ENCODE results near the gene SLX4IP. TPM values are rescaled to one million over a fixed set of nuclear protein-coding genes. Genes with fewer than 3 reads are reported as not detected.
"Not testable (repeated sequence)": the region's sequence is repeated elsewhere in the genome, so short reads cannot be mapped to it uniquely, and the experiment has no call there.

Gene SLX4IP
- polyA plus RNA-seq, 3 donors = 6.8 to 7.4 (median 7.1) TPM

- no peak for DNase-seq (ENCODE audit: low read depth in 3 of 3, low spot score in 2 of 3)
Measured at GRCh38 chr20:10591946-10592521, 156.9 kb downstream of the SLX4IP start.

- DNase-seq (ENCODE audit: low read depth in 3 of 3, low spot score in 2 of 3) = no peak
Measured at GRCh38 chr20:10594296-10594868, 159.3 kb downstream of the SLX4IP start.

DNA sequence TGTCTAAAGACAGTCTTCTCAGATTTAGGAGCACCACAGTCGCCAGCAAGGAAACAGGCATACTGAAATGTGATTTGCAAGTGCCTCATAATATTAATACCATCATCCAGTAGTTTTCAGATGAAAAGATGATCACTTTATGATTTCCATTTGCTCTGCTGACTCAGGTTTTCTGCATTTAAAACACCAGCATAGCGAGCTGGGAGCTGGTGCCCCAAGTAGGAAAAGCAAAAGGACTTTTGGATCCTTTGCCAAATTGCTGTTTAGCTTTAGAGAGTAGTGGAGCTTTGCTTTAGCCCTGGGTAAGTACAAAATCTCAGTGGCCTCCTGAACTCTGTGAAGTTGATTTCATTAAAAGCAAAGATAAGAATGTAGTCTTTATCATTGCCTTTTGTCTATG, 160.2 kb downstream of the SLX4IP start:
- no peak for DNase-seq (ENCODE audit: low read depth in 3 of 3, low spot score in 2 of 3)

DNA sequence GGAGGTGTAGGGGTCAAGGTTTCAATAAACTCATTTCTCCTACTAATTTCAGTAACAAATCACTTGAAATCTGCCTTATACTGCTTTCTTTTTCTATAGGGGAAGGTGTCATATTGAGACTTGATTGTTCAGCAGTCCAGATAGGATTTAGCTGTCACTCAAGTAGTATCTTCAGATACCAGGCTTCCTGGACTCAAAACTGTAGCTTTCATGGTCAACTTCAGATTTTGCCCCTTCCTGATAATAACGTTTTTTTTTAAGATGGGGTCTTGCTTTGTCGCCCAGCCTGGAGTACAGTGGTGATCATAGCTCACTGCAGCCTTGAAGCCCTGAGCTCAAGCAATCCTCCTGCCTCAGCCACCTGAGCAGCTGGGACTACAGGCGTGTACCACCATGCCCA, 160.9 kb downstream of the SLX4IP start:
- DNase-seq (ENCODE audit: low read depth in 3 of 3, low spot score in 2 of 3) = no peak

- no peak for DNase-seq (ENCODE audit: low read depth in 3 of 3, low spot score in 2 of 3)
Measured at GRCh38 chr20:10596710-10597121, 161.6 kb downstream of the SLX4IP start.

GRCh38 chr20:10597637-10598036, 162.5 kb downstream of the SLX4IP start:
- no peak for DNase-seq (ENCODE audit: low read depth in 3 of 3, low spot score in 2 of 3)

- no peak for DNase-seq (ENCODE audit: low read depth in 3 of 3, low spot score in 2 of 3)
Measured at GRCh38 chr20:10602221-10602871, 167.2 kb downstream of the SLX4IP start.

GRCh38 chr20:10603378-10603777, 168.3 kb downstream of the SLX4IP start:
- no peak for DNase-seq (ENCODE audit: low read depth in 3 of 3, low spot score in 2 of 3)

- no peak for DNase-seq (ENCODE audit: low read depth in 3 of 3, low spot score in 2 of 3)
Measured at GRCh38 chr20:10603971-10604864, 169.1 kb downstream of the SLX4IP start.

GRCh38 chr20:10604865-10605440, 169.8 kb downstream of the SLX4IP start:
- no peak for DNase-seq (ENCODE audit: low read depth in 3 of 3, low spot score in 2 of 3)

GRCh38 chr20:10605547-10606195, 170.6 kb downstream of the SLX4IP start:
- DNase-seq (ENCODE audit: low read depth in 3 of 3, low spot score in 2 of 3) = no peak

GRCh38 chr20:10609276-10609675, 174.2 kb downstream of the SLX4IP start:
- no peak for DNase-seq (ENCODE audit: low read depth in 3 of 3, low spot score in 2 of 3)

DNA sequence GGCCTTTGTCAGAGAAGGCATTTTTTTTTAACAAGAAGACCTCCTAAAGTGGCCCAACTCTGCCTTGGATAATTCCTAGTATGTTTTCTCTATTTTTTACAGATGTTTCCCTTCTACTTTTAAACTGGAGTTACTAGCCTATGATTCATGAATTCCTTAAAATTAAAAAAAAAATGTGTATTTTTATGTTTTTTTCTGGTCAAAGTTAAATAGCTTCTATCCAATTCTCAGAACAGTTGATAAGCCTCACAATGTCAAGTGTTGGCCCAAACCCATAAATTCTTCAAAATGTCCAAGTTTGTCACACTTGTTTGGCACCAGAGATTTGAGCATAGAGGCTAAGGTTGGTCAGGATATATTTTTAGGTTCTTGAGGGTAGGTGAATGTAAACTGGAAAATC, 174.7 kb downstream of the SLX4IP start:
- no peak for DNase-seq (ENCODE audit: low read depth in 3 of 3, low spot score in 2 of 3)

- DNase-seq (ENCODE audit: low read depth in 3 of 3, low spot score in 2 of 3) = no peak
Measured at GRCh38 chr20:10610251-10610650, 175.1 kb downstream of the SLX4IP start.

DNA sequence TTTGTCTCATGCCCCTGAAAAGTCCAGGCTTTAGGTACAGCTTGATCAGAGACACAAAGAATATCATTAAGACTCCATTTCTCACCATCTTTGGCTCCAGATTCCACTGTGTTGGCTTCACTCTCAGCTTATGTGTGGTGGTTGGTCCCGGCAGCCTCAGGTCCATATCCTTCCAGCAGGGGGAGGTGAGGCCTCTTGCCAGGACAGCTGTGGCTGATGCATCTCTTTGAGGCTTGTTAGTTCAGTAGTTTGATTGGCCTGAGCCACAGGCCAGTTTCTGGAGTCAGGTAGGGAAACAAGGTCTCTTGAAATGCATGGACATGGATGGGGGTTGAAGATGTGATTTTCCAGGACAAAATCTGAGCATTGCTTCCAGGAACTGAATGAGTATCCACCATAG, 176.3 kb downstream of the SLX4IP start:
- DNase-seq (ENCODE audit: low read depth in 3 of 3, low spot score in 2 of 3) = no peak

- not testable (repeated sequence) for DNase-seq (ENCODE audit: low read depth in 3 of 3, low spot score in 2 of 3)
Measured at GRCh38 chr20:10613426-10613825, 178.3 kb downstream of the SLX4IP start.

DNA sequence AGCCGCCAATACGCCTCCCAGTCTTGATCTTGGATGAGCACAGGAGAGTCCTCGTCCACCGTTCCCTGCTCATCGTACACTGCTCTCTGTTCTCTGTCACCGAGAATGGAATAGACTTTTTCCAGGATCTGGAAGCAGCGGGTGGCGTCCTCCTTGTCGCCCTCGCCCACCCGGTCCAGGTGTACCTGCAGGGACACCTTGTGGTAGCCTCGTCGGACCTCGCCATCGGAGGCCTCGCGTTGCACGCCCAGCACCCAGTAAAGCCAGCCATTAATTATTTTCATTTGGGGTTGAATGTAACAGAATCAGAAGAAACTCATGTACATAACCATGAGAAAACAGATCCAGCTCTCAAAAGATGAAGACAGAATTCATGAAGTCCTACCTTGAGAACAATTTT, 178.8 kb downstream of the SLX4IP start:
- no peak for DNase-seq (ENCODE audit: low read depth in 3 of 3, low spot score in 2 of 3)

DNA sequence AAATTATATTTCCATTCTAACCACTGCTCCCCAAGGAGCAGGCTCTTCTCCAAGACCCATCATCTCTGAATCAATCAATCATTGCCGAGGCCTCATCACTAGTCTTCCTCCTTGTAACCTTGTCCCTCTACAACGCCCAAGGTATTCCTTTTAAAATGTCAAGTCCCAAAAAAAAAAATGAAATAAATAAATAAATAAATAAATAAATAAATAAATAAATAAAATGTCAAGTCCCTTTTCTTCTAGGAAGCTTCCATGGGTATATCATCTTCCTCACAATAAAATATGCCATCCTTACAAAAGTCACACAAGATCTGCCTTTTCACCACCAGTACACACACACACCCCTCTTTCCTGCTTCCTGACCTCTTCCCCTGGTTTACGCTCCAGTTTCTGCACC, 181.1 kb downstream of the SLX4IP start:
- no peak for DNase-seq (ENCODE audit: low read depth in 3 of 3, low spot score in 2 of 3)

GRCh38 chr20:10617549-10618133, 182.5 kb downstream of the SLX4IP start:
- DNase-seq (ENCODE audit: low read depth in 3 of 3, low spot score in 2 of 3) = not testable (repeated sequence)

DNA sequence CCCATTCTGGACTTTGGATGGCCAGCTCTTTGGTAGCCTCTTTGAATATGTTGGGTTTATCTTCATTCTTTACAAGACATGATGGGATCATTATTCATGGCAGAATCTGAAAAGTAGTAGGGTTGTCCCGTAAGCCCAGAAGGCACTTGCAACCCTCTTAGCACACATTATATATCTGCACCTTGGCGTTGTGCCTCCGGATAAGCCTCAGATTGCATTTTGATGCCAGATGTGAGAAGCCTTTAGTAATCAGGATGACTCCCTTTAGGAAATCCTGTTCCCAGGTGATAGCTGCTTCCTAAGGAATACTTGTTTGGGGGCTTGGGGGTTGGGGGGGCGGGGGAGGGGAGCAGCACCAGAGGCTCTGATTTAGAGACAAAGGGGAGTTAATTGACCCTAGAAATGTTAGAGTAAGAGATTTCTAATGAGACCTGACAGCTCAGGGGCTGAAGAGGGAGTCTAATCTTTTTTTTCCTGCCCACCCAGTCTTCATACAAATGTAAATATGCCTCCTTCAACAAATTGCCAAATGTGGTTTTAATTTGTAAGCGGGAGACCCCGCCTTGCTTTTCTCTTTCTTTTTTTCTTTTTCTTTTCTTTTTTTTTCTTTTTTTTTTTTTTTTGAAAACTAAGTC, 183.6 kb downstream of the SLX4IP start:
- DNase-seq (ENCODE audit: low read depth in 3 of 3, low spot score in 2 of 3) = no peak
